Measurements from ENCODE around the gene NUMA1. TPM values are rescaled to one million over a fixed set of nuclear protein-coding genes. Genes with fewer than 3 reads are reported as not detected.

NUMA1 gene
- total and polyA plus RNA-seq, 9 of the 15 experiments (the other 6 are each of a cell fraction or from before 2014, with no cell fraction given), result 4.1 to 104 (median 51.2) TPM

- TF ChIP-seq BCOR (IDR thresholded peaks at IDR 0.05), result no peak
- TF ChIP-seq, protein P1, sequence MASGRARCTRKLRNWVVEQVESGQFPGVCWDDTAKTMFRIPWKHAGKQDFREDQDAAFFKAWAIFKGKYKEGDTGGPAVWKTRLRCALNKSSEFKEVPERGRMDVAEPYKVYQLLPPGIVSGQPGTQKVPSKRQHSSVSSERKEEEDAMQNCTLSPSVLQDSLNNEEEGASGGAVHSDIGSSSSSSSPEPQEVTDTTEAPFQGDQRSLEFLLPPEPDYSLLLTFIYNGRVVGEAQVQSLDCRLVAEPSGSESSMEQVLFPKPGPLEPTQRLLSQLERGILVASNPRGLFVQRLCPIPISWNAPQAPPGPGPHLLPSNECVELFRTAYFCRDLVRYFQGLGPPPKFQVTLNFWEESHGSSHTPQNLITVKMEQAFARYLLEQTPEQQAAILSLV (tag; IDR thresholded peaks at IDR 0.05), result no peak
- TF ChIP-seq TCF3 (CRISPR knock-in tag; IDR thresholded peaks at IDR 0.05), result 0 out of 2 replicates have a peak, but pooled peaks have one; percentile 21
- no peak for TF ChIP-seq ZNF239 (CRISPR knock-in tag; IDR thresholded peaks at IDR 0.05)
- TF ChIP-seq KLF16 (IDR thresholded peaks at IDR 0.05), result no peak
- no peak for TF ChIP-seq NCOA1 (IDR thresholded peaks at IDR 0.05; ENCODE audit: low read depth)
- peak; percentile 84 for TF ChIP-seq CREM (IDR thresholded peaks at IDR 0.05; ENCODE audit: low read depth)
- no peak for TF ChIP-seq ARID3A (IDR thresholded peaks at IDR 0.05; ENCODE audit: borderline replicate concordance, low read depth, low read length)
- no peak for TF ChIP-seq LEF1 (IDR thresholded peaks at IDR 0.05)
- no peak for TF ChIP-seq EHMT2 (IDR thresholded peaks at IDR 0.05)
- TF ChIP-seq MBD1 (CRISPR knock-in tag; IDR thresholded peaks at IDR 0.05), result no peak
- TF ChIP-seq JUND (IDR thresholded peaks at IDR 0.05; ENCODE audit: borderline replicate concordance, low read depth, low read length), result peak; percentile 22; the same call in 1 of the 2 replicates
- no peak for TF ChIP-seq JUND (tag; IDR thresholded peaks at IDR 0.05; ENCODE audit: borderline replicate concordance, low read depth, low read length)
- 0 out of 2 replicates have a peak, but pooled peaks have one; percentile 10 for TF ChIP-seq SMARCA4 (IDR thresholded peaks at IDR 0.05)
- no peak for TF ChIP-seq ZNF764 (CRISPR knock-in tag; IDR thresholded peaks at IDR 0.05; ENCODE audit: low read depth)
- TF ChIP-seq ARID1B (IDR thresholded peaks at IDR 0.05), result peak; percentile 27; the same call in 1 of the 2 replicates
- TF ChIP-seq CREB1 (IDR thresholded peaks at IDR 0.05), result peak; percentile 71; the same call in 1 of the 2 replicates
- TF ChIP-seq CREB1 (CRISPR knock-in tag; IDR thresholded peaks at IDR 0.05), result peak; percentile 48; the same call in 1 of the 2 replicates
- TF ChIP-seq HDGF (IDR thresholded peaks at IDR 0.05), result no peak
- TF ChIP-seq CSDE1 (IDR thresholded peaks at IDR 0.05), result no peak
- no peak for TF ChIP-seq MAFK (IDR thresholded peaks at IDR 0.05; ENCODE audit: low read length)
- TF ChIP-seq, protein P2, sequence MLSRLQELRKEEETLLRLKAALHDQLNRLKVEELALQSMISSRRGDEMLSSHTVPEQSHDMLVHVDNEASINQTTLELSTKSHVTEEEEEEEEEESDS (CRISPR knock-in tag; IDR thresholded peaks at IDR 0.05), result no peak
- TF ChIP-seq CBX2 (IDR thresholded peaks at IDR 0.05; ENCODE audit: insufficient read depth, low read length, poor library complexity, severe bottlenecking), result no peak
- no peak for TF ChIP-seq MED1 (CRISPR knock-in tag; IDR thresholded peaks at IDR 0.05; ENCODE audit: borderline replicate concordance)
- TF ChIP-seq CTBP1 (IDR thresholded peaks at IDR 0.05; ENCODE audit: borderline replicate concordance), result 0 out of 2 replicates have a peak, but pooled peaks have one; percentile 16
- TF ChIP-seq RBM17 (IDR thresholded peaks at IDR 0.05; ENCODE audit: borderline replicate concordance, low read depth, low read length), result no peak
- peak; percentile 20; the same call in 1 of the 2 replicates for TF ChIP-seq RB1 (IDR thresholded peaks at IDR 0.05; ENCODE audit: low read depth)
- no peak for TF ChIP-seq ILK (tag; IDR thresholded peaks at IDR 0.05; ENCODE audit: borderline replicate concordance, low read depth)
- TF ChIP-seq ELF2 (CRISPR knock-in tag; IDR thresholded peaks at IDR 0.05), result no peak
- no peak for TF ChIP-seq POLR2H (tag; IDR thresholded peaks at IDR 0.05; ENCODE audit: low read depth)
These were observed 80.5 kb downstream of the NUMA1 start (continued) for GRCh38 chr11:71999798-72000197.

All from K562 (cell line).